Measurements from ENCODE around the gene TDO2. TPM values are rescaled to one million over a fixed set of nuclear protein-coding genes. Genes with fewer than 3 reads are reported as not detected.

TDO2 gene
- polyA plus RNA-seq, 3 donors, result not detected

DNA sequence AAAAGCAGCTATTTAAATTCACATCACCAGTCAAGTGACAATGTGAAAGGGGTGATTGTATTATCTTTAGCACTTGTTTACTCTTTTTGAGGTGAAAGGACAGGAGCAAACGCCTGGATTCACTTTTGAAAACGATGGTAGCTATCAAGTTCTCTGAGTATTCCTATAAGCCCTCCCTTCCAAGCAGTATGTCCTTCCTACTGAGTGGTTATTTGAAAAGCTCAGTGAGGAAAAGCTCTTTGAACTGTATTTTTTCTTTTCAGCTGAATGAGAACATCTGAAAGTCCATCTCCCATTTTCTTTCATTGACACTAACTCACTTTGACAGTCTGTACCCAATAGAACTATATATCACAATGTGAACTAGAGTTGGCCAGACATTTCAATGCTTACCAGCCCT, 59.3 kb downstream of the TDO2 start:
- WGBS (ENCODE audit: insufficient coverage), result no CpG with 5 or more reads among the region's 2 CpGs
- Histone ChIP-seq H3K27me3 (ENCODE audit: control insufficient read depth in 2 of 2, insufficient read depth in 2 of 2, low read length in 2 of 2) (no peaks in the 10 kb centered on the region), H3K4me2 (replicated peaks; ENCODE audit: extremely low read depth, low read length, poor library complexity, severe bottlenecking) (no peak overlapping the region), H4K20me1 (ENCODE audit: insufficient read depth, low read length) (no peaks in the 10 kb centered on the region), H3K9ac (ENCODE audit: insufficient read depth, low read length, poor library complexity, severe bottlenecking) (no peak overlapping the region), H3K4me1 (ENCODE audit: control insufficient read depth in 1 of 2, insufficient read depth in 2 of 2, low read length in 2 of 2) (peaks cover 8 to 12% of the 10 kb centered on the region in 2 donors), H3K36me3 (replicated peaks in 1 of 2; ENCODE audit: control insufficient read depth in 1 of 2, insufficient read depth in 2 of 2, low read length in 2 of 2) (no peaks in the 10 kb centered on the region), H3K79me2 (ENCODE audit: insufficient read depth, low read length) (no peaks in the 10 kb centered on the region), H3K27ac (ENCODE audit: low read depth in 1 of 2, low read length in 2 of 2) (no peak overlapping the region), H2AFZ (ENCODE audit: insufficient read depth, low read depth, low read length, poor library complexity, severe bottlenecking) (no peak overlapping the region), H3K9me3 (replicated peaks in 1 of 2; ENCODE audit: control insufficient read depth in 1 of 2, insufficient read depth in 1 of 2, low read length in 2 of 2) (no peaks in the 10 kb centered on the region), H3K4me3 (replicated peaks in 1 of 3; ENCODE audit: low read depth in 2 of 3, low read length in 3 of 3) (no peak overlapping the region)
- no peaks in the 10 kb centered on the region for H3K36me3 Mint-ChIP-seq
- H3K4me1 Mint-ChIP-seq, result peaks cover 11% of the 10 kb centered on the region
- H3K9me3 Mint-ChIP-seq, result peaks cover 0 to 2% (median 0%) of the 10 kb centered on the region in 7 donors
- peaks cover 0 to 2% (median 2%) of the 10 kb centered on the region in 3 donors for H3K27me3 Mint-ChIP-seq (ENCODE audit: low read depth in 3 of 3)
- intact Hi-C loops (cut with micrococcal nuclease), result loop anchor here in 1 of 2 donors (10.0 kb wide), 1 partner anchor 1012 kb away; the partner anchor contains the start of gene PDGFC
- DNase-seq, result no peak
- TF ChIP-seq, protein P1, sequence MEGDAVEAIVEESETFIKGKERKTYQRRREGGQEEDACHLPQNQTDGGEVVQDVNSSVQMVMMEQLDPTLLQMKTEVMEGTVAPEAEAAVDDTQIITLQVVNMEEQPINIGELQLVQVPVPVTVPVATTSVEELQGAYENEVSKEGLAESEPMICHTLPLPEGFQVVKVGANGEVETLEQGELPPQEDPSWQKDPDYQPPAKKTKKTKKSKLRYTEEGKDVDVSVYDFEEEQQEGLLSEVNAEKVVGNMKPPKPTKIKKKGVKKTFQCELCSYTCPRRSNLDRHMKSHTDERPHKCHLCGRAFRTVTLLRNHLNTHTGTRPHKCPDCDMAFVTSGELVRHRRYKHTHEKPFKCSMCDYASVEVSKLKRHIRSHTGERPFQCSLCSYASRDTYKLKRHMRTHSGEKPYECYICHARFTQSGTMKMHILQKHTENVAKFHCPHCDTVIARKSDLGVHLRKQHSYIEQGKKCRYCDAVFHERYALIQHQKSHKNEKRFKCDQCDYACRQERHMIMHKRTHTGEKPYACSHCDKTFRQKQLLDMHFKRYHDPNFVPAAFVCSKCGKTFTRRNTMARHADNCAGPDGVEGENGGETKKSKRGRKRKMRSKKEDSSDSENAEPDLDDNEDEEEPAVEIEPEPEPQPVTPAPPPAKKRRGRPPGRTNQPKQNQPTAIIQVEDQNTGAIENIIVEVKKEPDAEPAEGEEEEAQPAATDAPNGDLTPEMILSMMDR (IDR thresholded peaks at IDR 0.05), result no peak
- H3K27ac Mint-ChIP-seq, result no peak overlapping the region
- H3K4me3 Mint-ChIP-seq, result no peak overlapping the region

DNA sequence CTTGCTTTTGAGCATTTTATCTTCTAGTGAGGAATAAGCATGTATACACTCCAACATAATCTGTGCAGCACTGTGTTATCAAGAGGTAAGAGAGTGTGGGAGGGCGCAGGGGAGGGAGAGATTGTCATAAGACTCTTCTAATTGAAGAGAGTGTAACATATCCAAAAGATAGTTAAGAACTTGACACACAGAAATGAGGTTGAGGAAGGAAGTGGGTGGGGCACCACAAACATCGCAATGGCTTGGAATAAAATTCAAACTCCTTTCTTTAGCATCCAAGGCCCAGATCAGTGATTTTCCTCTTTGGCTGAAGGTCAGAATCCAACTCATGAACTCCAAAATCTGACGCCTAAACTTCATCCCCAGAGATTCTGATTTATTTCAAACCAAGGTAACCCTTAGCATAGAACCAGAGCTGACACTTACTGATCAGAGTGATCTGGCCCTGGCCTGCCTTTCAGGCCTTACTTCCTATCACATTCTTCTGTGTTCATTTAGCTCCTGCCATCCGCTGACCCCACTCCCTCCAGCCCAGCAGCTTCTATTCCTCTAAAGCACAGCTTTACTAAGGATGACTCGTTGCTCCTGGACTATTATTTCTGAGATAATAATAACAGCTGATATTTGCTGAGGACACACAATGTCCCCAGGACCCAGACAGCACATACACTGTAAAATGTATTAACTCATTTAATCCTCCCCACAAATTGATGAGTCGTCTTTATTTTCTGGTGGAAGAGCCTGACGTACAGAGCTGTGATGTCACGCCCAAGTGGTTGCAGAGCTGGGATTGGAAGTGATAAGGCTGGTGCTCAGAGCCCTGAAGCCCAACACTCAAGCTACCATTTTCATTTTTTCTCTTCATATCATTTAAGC, 60.8 kb downstream of the TDO2 start:
- H3K9me3 ChIP-seq (replicated peaks in 1 of 2; ENCODE audit: control insufficient read depth in 1 of 2, insufficient read depth in 1 of 2, low read length in 2 of 2), result peaks cover 0 to 6% of the 10 kb centered on the region in 2 donors
- H3K4me1 Mint-ChIP-seq, result peaks cover 11% of the 10 kb centered on the region
- H3K27ac Mint-ChIP-seq, result peak overlapping the region in 5 of 7 donors; percentile 16 to 76 (median 64)
- H3K9me3 Mint-ChIP-seq, result peaks cover 0 to 8% (median 7%) of the 10 kb centered on the region in 7 donors
- no peak overlapping the region for H3K9ac ChIP-seq (ENCODE audit: insufficient read depth, low read length, poor library complexity, severe bottlenecking)
- WGBS (ENCODE audit: insufficient coverage), result no CpG with 5 or more reads among the region's 8 CpGs
- no peak overlapping the region for H3K4me3 ChIP-seq (replicated peaks in 1 of 3; ENCODE audit: low read depth in 2 of 3, low read length in 3 of 3)
- H3K36me3 Mint-ChIP-seq, result no peaks in the 10 kb centered on the region
- H3K4me3 Mint-ChIP-seq, result peak overlapping the region in 1 of 2 donors; percentile 59
- intact Hi-C loops (cut with micrococcal nuclease), result loop anchor here in 1 of 2 donors (10.0 kb wide), 1 partner anchor 1011 kb away; the partner anchor contains the start of gene PDGFC
- H3K27me3 ChIP-seq (ENCODE audit: control insufficient read depth in 2 of 2, insufficient read depth in 2 of 2, low read length in 2 of 2), result no peaks in the 10 kb centered on the region
- H3K79me2 ChIP-seq (ENCODE audit: insufficient read depth, low read length), result no peaks in the 10 kb centered on the region
- peak in 1 of 3 donors; percentile 9 for DNase-seq
- H3K27ac ChIP-seq (ENCODE audit: low read depth in 1 of 2, low read length in 2 of 2), result no peak overlapping the region
- H3K36me3 ChIP-seq (replicated peaks in 1 of 2; ENCODE audit: control insufficient read depth in 1 of 2, insufficient read depth in 2 of 2, low read length in 2 of 2), result no peaks in the 10 kb centered on the region
- peaks cover 0 to 3% (median 0%) of the 10 kb centered on the region in 3 donors for H3K27me3 Mint-ChIP-seq (ENCODE audit: low read depth in 3 of 3)
- TF ChIP-seq, protein P1 (IDR thresholded peaks at IDR 0.05), result no peak
- peak overlapping the region; percentile 18 for H2AFZ ChIP-seq (ENCODE audit: insufficient read depth, low read depth, low read length, poor library complexity, severe bottlenecking)
- no peak overlapping the region for H3K4me2 ChIP-seq (replicated peaks; ENCODE audit: extremely low read depth, low read length, poor library complexity, severe bottlenecking)
- H4K20me1 ChIP-seq (ENCODE audit: insufficient read depth, low read length), result no peaks in the 10 kb centered on the region
- H3K4me1 ChIP-seq (ENCODE audit: control insufficient read depth in 1 of 2, insufficient read depth in 2 of 2, low read length in 2 of 2), result peaks cover 8 to 12% of the 10 kb centered on the region in 2 donors

Measured in CD14-positive monocyte (primary cell).